ENCODE data around the gene HTR6.

Gene HTR6

DNA sequence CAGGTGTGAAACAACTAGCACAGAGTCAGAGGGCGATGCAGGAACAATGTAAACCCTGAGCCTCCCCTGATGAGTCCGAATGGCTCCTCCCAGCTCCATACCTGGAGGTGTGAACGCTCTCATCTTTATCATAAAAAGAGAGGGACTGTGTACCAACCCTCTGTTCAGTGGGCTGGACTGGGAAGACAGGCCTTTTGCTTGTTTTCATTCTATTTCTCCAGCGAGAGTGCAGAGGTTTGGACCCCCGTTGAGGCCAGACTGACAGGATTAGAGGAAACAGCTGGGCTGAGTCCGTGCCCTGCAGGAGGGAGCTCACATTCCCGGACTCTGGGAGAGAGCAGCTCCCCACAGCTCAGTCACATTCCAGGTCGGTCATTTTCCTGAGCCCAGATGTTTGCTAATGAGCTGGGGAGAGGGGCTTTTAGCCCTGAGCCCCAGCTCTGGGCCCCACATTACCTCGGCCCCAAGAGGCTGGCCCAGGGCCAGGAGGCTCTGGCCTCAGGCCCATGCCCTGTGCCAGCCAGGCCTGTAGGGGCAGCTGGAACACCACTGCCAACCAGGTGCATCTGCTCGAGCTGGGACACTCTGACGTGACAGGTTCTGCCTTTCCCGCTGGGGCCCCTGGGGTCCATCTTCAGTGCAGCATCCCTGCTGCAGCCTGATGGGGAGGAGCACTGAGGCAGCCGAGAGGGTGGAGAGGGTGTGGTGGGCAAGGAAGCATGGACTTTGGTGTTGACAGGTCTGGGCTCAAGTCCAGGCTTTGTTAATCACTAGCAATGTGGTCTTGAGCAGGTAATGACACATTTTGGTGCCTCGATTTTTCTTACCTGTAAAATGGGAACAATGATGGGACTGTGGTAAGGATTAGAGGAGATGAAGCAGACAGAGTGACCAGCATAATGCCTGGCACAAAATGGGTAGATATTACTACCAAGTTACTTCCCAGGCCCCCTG, 24.0 kb upstream of the HTR6 start:
- H3K36me3 Mint-ChIP-seq (ENCODE audit: low read depth), result no peaks in the 10 kb centered on the region
- H3K4me3 Mint-ChIP-seq, result peak overlapping the region in 2 of 3 experiments; percentile 17 to 51
- peak overlapping the region; percentile 12 to 44 (median 31) for H3K27ac Mint-ChIP-seq
- H3K4me1 Mint-ChIP-seq, result peaks cover 18% of the 10 kb centered on the region
- no peaks in the 10 kb centered on the region for H3K9me3 Mint-ChIP-seq
- H3K27me3 Mint-ChIP-seq (ENCODE audit: low read depth), result peaks cover 39% of the 10 kb centered on the region
- no peak for TF ChIP-seq CTCF (IDR thresholded peaks at IDR 0.05; ENCODE audit: unreplicated experiment in 3 of 3)

DNA sequence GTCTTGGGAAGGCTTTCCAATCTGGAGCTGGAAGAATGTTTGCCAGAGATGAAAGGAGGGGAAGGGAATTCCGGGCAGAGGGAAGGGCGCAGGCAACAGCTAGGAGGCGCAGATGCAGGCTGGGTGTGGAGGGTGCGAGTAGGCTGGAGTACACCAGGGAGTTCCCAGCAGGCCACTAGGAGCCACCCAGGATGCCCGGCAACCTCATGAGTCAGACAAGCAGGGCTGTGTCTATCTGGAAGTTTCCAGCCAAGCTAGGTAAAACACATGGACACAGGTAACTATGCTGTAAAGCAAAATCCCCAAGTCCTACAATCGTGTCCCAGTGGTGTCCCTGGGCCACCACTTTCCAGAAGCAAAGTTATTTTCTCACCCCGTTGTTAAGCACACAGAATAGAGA, 21.6 kb upstream of the HTR6 start:
- Mint-ChIP-seq H3K9me3 (no peaks in the 10 kb centered on the region), H3K4me3 (peak overlapping the region; percentile 84 to 88 (median 87)), H3K27ac (peak overlapping the region; percentile 44 to 72 (median 53)), H3K27me3 (ENCODE audit: low read depth) (peaks cover 48% of the 10 kb centered on the region), H3K4me1 (peaks cover 37% of the 10 kb centered on the region), H3K36me3 (ENCODE audit: low read depth) (no peaks in the 10 kb centered on the region)
- no peak for TF ChIP-seq CTCF (IDR thresholded peaks at IDR 0.05; ENCODE audit: unreplicated experiment in 3 of 3)

- Mint-ChIP-seq H3K4me3 (peak within 1 kb of the TSS; percentile 95 to 100 (median 97)), H3K36me3 (ENCODE audit: low read depth) (no peaks in the 10 kb centered on the region), H3K27ac (peak within 1 kb of the TSS; percentile 54 to 94 (median 93)), H3K27me3 (ENCODE audit: low read depth) (peaks cover 44% of the 10 kb centered on the region), H3K9me3 (no peaks in the 10 kb centered on the region), H3K4me1 (peaks cover 37% of the 10 kb centered on the region)
- no peak for TF ChIP-seq CTCF (IDR thresholded peaks at IDR 0.05; ENCODE audit: unreplicated experiment in 3 of 3)
Observed at GRCh38 chr1:19643602-19644394, 20.9 kb upstream of the HTR6 start, which contains the start of gene NBL1. Gene NBL1 (plus strand): TSS chr1:19644311. CDS start chr1:19655031, 10,720 bp downstream.

GRCh38 chr1:19644395-19644680, 20.3 kb upstream of the HTR6 start:
- Mint-ChIP-seq H3K9me3 (no peaks in the 10 kb centered on the region), H3K4me1 (peaks cover 37% of the 10 kb centered on the region), H3K36me3 (ENCODE audit: low read depth) (no peaks in the 10 kb centered on the region), H3K27ac (peak overlapping the region in 1 of 3 experiments; percentile 54), H3K27me3 (ENCODE audit: low read depth) (peaks cover 44% of the 10 kb centered on the region), H3K4me3 (no peak overlapping the region)
- TF ChIP-seq CTCF (IDR thresholded peaks at IDR 0.05; ENCODE audit: unreplicated experiment in 3 of 3), result no peak

- H3K27me3 Mint-ChIP-seq (ENCODE audit: low read depth), result peaks cover 44% of the 10 kb centered on the region
- H3K27ac Mint-ChIP-seq, result peak overlapping the region; percentile 54 to 94 (median 93)
- no peaks in the 10 kb centered on the region for H3K36me3 Mint-ChIP-seq (ENCODE audit: low read depth)
- peak overlapping the region; percentile 95 to 100 (median 97) for H3K4me3 Mint-ChIP-seq
- no peak for TF ChIP-seq CTCF (IDR thresholded peaks at IDR 0.05; ENCODE audit: unreplicated experiment in 3 of 3)
- peaks cover 37% of the 10 kb centered on the region for H3K4me1 Mint-ChIP-seq
- no peaks in the 10 kb centered on the region for H3K9me3 Mint-ChIP-seq
Observed at GRCh38 chr1:19644681-19645410, 19.8 kb upstream of the HTR6 start.

Data from nephron (organoid).